Right lobe of liver (tissue), 4 donors: ENCODE results near the gene TFR2.
"Not testable (repeated sequence)": the region's sequence is repeated elsewhere in the genome, so short reads cannot be mapped to it uniquely, and the experiment has no call there.

Experiments
- CTCF ChIP-seq, 4 donors: fragments of 200-600 bp in 3 of 4; fragments of 450-650 bp in 1 of 4; IDR thresholded peaks; one replicate each; pipeline versions ENCODE4 v1.5.1 to v1.8.0; 2016 to 2022; ENCODE audit warnings: antibody characterized with exemption in 4 of 4, mild to moderate bottlenecking in 2 of 4
- POLR2A ChIP-seq: fragments of 450-650 bp; IDR thresholded peaks from one replicate; pipeline ENCODE4 v1.6.1; 2017; ENCODE audit warnings: antibody characterized with exemption, mild to moderate bottlenecking
- donor health status: DM: no; HTN: no; CAD: no.
- donor health status: DM: no; HTN: no; CAD: no.
- donor health status: DM: no; HTN: yes; CAD: no.

DNA sequence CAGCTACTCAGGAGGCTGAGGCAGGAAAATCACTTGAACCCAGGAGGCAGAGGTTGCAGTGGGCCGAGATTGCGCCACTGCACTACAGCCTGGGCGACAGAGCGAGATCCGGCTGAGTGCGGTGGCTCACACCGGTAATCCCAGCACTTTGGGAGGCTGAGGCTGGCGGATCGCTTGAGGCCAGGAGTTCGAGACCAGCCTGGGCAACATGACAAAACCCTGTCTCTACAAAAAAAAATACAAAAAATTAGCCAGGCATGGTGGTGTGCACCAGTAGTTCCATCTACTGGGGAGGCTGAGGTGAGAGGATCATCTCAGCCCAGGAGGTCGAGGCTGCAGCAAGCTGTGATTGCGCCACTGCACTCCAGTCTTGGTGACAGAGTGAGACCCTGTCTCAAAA is 27.8 kb upstream of the TFR2 start:
- not testable (repeated sequence) for TF ChIP-seq CTCF (IDR thresholded peaks at IDR 0.05); POLR2A
